Heart left ventricle (tissue), 13 donors: ENCODE results near the gene SOBP.

Experiments used
- POLR2A ChIP-seq, 2 donors: fragments of 450-650 bp; IDR thresholded peaks; one replicate each; pipeline ENCODE4 v1.6.1; 2017; ENCODE audit warnings: antibody characterized with exemption in 2 of 2, mild to moderate bottlenecking in 2 of 2, moderate library complexity in 2 of 2
- TF ChIP-seq, protein P1 (sequence below), 12 donors: fragments of 200-600 bp; sonication (generic) in 4 of 12; IDR thresholded peaks; one replicate each; pipeline versions ENCODE4 v1.5.0 to v1.8.0; 2018 to 2022; ENCODE audit warnings: antibody characterized with exemption in 12 of 12, mild to moderate bottlenecking in 5 of 12
- donor health status: ischemic (EF 13 %, LVEDD 7.1; RV severe dilation, severe dysfunction).
- donor health status: DM: no; HTN: yes; CAD: no.
- donor health status: DM: no; HTN: no; CAD: no.
- donor health status: ischemic (EF 25% LVEDD 6.9; RV normal size, moderate dysfunction).
- donor health status: ischemic (EF 25% LVEDD 5.7; RV mildly dilated, moderate dysfunction).
- donor health status: ischemic (EF 35%, LVEDD 5.7; RV mildly dilated, moderate dysfunction).
- donor health status: nonischemic (EF 11% LVEDD 7.7; RV severe dilation, severe dysfunction).
- donor health status: DM: yes; HTN: yes; CAD: no.
- donor health status: PGD.
- donor health status: ischemic (EF 29% LVEDD 5.4; RV normal size, mild dysfunction).
- donor health status: nonischemic (EF 23%, LVEDD 6.1; RV moderate dilation, normal function).

DNA sequence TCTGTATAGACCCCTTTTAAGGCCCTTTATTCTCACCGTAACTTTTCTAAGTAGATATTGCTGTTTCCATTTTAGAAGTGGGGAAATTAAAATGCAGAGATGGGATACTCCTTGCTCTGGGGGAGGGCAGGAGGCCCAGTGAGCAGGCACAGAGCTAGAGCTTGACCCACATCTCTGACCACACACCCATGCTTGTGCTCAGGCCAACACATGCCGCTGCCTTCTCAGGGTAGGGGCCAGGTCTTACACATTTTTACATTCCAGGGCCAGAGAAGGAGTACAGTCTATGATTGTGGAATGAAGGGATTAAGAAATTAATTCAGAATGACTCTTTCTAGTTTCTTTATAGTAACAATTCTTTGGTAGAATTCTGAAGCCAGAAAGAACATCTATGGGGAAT, 104.8 kb downstream of the SOBP start:
- TF ChIP-seq, protein P1, sequence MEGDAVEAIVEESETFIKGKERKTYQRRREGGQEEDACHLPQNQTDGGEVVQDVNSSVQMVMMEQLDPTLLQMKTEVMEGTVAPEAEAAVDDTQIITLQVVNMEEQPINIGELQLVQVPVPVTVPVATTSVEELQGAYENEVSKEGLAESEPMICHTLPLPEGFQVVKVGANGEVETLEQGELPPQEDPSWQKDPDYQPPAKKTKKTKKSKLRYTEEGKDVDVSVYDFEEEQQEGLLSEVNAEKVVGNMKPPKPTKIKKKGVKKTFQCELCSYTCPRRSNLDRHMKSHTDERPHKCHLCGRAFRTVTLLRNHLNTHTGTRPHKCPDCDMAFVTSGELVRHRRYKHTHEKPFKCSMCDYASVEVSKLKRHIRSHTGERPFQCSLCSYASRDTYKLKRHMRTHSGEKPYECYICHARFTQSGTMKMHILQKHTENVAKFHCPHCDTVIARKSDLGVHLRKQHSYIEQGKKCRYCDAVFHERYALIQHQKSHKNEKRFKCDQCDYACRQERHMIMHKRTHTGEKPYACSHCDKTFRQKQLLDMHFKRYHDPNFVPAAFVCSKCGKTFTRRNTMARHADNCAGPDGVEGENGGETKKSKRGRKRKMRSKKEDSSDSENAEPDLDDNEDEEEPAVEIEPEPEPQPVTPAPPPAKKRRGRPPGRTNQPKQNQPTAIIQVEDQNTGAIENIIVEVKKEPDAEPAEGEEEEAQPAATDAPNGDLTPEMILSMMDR (IDR thresholded peaks at IDR 0.05): no peak
- no peak for TF ChIP-seq POLR2A (IDR thresholded peaks at IDR 0.05)
